ENCODE measurements around the gene THSD4. TPM values are rescaled to one million over a fixed set of nuclear protein-coding genes. Genes with fewer than 3 reads are reported as not detected.
A peak's percentile ranks its signal among the peaks of the same experiment; 100 is the strongest.

Gene THSD4
- total RNA-seq, 1 donor from 2014 or later, result 2.5 TPM

- Histone ChIP-seq H3K27ac (ENCODE audit: low read depth, low read length) (no peak overlapping the region), H4K20me1 (ENCODE audit: insufficient read depth, low read length) (no peaks in the 10 kb centered on the region), H3K4me2 (ENCODE audit: low read length) (no peak overlapping the region), H3K79me2 (ENCODE audit: insufficient read depth, low read length) (no peaks in the 10 kb centered on the region), H3K4me3 (ENCODE audit: insufficient read depth, low read depth, low read length) (no peak overlapping the region), H3K9me3 (ENCODE audit: insufficient read depth, low read depth, low read length) (no peaks in the 10 kb centered on the region), H3K4me1 (ENCODE audit: insufficient read depth, low read length) (peaks cover 4% of the 10 kb centered on the region), H3K36me3 (ENCODE audit: insufficient read depth, low read length) (no peaks in the 10 kb centered on the region), H3K27me3 (ENCODE audit: insufficient read depth, low read length) (no peaks in the 10 kb centered on the region), H2AFZ (ENCODE audit: low read depth, low read length) (no peak overlapping the region), H3K9ac (ENCODE audit: low read length) (no peak overlapping the region)
- Mint-ChIP-seq H3K9me3 (ENCODE audit: unreplicated experiment) (no peaks in the 10 kb centered on the region), H3K27ac (ENCODE audit: unreplicated experiment) (no peak overlapping the region), H3K4me1 (ENCODE audit: low read depth, unreplicated experiment) (no peaks in the 10 kb centered on the region), H3K27me3 (ENCODE audit: low read depth, unreplicated experiment) (no peaks in the 10 kb centered on the region), H3K4me3 (ENCODE audit: unreplicated experiment) (no peak overlapping the region), H3K36me3 (ENCODE audit: low read depth, unreplicated experiment) (no peaks in the 10 kb centered on the region)
- DNase-seq (ENCODE audit: low read depth), result no peak
- FAIRE-seq, result no peak
- TF ChIP-seq CTCF (IDR thresholded peaks at IDR 0.05; ENCODE audit: insufficient read depth, low read depth, low read length), result no peak
- TF ChIP-seq EZH2 (IDR thresholded peaks at IDR 0.05; ENCODE audit: insufficient read depth, low read length), result no peak
Observed at GRCh38 chr15:71495398-71495780, 380.1 kb downstream of the THSD4 start.

GRCh38 chr15:71496336-71496955 lies 381.2 kb downstream of the THSD4 start:
- Histone ChIP-seq H3K4me2 (ENCODE audit: low read length) (peak overlapping the region; percentile 48), H2AFZ (ENCODE audit: low read depth, low read length) (no peak overlapping the region), H3K27me3 (ENCODE audit: insufficient read depth, low read length) (no peaks in the 10 kb centered on the region), H3K79me2 (ENCODE audit: insufficient read depth, low read length) (no peaks in the 10 kb centered on the region), H3K9me3 (ENCODE audit: insufficient read depth, low read depth, low read length) (no peaks in the 10 kb centered on the region), H3K4me3 (ENCODE audit: insufficient read depth, low read depth, low read length) (no peak overlapping the region), H4K20me1 (ENCODE audit: insufficient read depth, low read length) (no peaks in the 10 kb centered on the region), H3K9ac (ENCODE audit: low read length) (no peak overlapping the region), H3K27ac (ENCODE audit: low read depth, low read length) (no peak overlapping the region), H3K4me1 (ENCODE audit: insufficient read depth, low read length) (peaks cover 4% of the 10 kb centered on the region), H3K36me3 (ENCODE audit: insufficient read depth, low read length) (no peaks in the 10 kb centered on the region)
- Mint-ChIP-seq H3K9me3 (ENCODE audit: unreplicated experiment) (peaks cover 2% of the 10 kb centered on the region), H3K36me3 (ENCODE audit: low read depth, unreplicated experiment) (no peaks in the 10 kb centered on the region), H3K27me3 (ENCODE audit: low read depth, unreplicated experiment) (no peaks in the 10 kb centered on the region), H3K4me1 (ENCODE audit: low read depth, unreplicated experiment) (no peaks in the 10 kb centered on the region), H3K27ac (ENCODE audit: unreplicated experiment) (no peak overlapping the region), H3K4me3 (ENCODE audit: unreplicated experiment) (no peak overlapping the region)
- no peak for TF ChIP-seq CTCF (IDR thresholded peaks at IDR 0.05; ENCODE audit: insufficient read depth, low read depth, low read length)
- no peak for TF ChIP-seq EZH2 (IDR thresholded peaks at IDR 0.05; ENCODE audit: insufficient read depth, low read length)
- no peak for FAIRE-seq
- peak; percentile 12 for DNase-seq (ENCODE audit: low read depth)

- TF ChIP-seq EZH2 (IDR thresholded peaks at IDR 0.05; ENCODE audit: insufficient read depth, low read length) (no peak), CTCF (IDR thresholded peaks at IDR 0.05; ENCODE audit: insufficient read depth, low read depth, low read length) (no peak)
- Mint-ChIP-seq H3K4me1 (ENCODE audit: low read depth, unreplicated experiment) (no peaks in the 10 kb centered on the region), H3K4me3 (ENCODE audit: unreplicated experiment) (no peak overlapping the region), H3K36me3 (ENCODE audit: low read depth, unreplicated experiment) (no peaks in the 10 kb centered on the region), H3K9me3 (ENCODE audit: unreplicated experiment) (peaks cover 2% of the 10 kb centered on the region), H3K27me3 (ENCODE audit: low read depth, unreplicated experiment) (no peaks in the 10 kb centered on the region), H3K27ac (ENCODE audit: unreplicated experiment) (no peak overlapping the region)
- no peaks in the 10 kb centered on the region for H4K20me1 ChIP-seq (ENCODE audit: insufficient read depth, low read length)
- no peak overlapping the region for H3K4me3 ChIP-seq (ENCODE audit: insufficient read depth, low read depth, low read length)
- no peak overlapping the region for H3K27ac ChIP-seq (ENCODE audit: low read depth, low read length)
- H3K9ac ChIP-seq (ENCODE audit: low read length), result no peak overlapping the region
- no peak overlapping the region for H2AFZ ChIP-seq (ENCODE audit: low read depth, low read length)
- no peaks in the 10 kb centered on the region for H3K9me3 ChIP-seq (ENCODE audit: insufficient read depth, low read depth, low read length)
- H3K4me2 ChIP-seq (ENCODE audit: low read length), result no peak overlapping the region
- DNase-seq (ENCODE audit: low read depth), result no peak
- no peaks in the 10 kb centered on the region for H3K27me3 ChIP-seq (ENCODE audit: insufficient read depth, low read length)
- H3K36me3 ChIP-seq (ENCODE audit: insufficient read depth, low read length), result no peaks in the 10 kb centered on the region
- H3K4me1 ChIP-seq (ENCODE audit: insufficient read depth, low read length), result peaks cover under 1% of the 10 kb centered on the region
- H3K79me2 ChIP-seq (ENCODE audit: insufficient read depth, low read length), result no peaks in the 10 kb centered on the region
- FAIRE-seq, result no peak
Observed at GRCh38 chr15:71501344-71502076, 386.2 kb downstream of the THSD4 start.
